HepG2 (cell line): ENCODE data around the gene FRMD4A. TPM values are rescaled to one million over a fixed set of nuclear protein-coding genes. Genes with fewer than 3 reads are reported as not detected.

ENCODE experiments used
- ATAC-seq: fragments of 200-7000 bp; cut with Tn5 transposase; 3 replicates; pipeline ENCODE4 v1.9.1; 2020; ENCODE audit warnings: mild to moderate bottlenecking, moderate library complexity
- BruUV-seq: library from RNA; stranded (reverse); fragments of 400-500 nt; replicated peaks from 2 replicates; lab custom pipeline; 2021; lab: Mats Ljungman, UMichigan
- CTCF ChIA-PET: fragments of 300-600 bp; formaldehyde crosslinking; extraction: SDS; loops from one replicate; lab custom pipeline; 2021; ENCODE audit warnings: low total read pairs, inconsistent platforms, low intra/inter-chr PET ratio; lab: Yijun Ruan, JAX
- POLR2A ChIA-PET: fragments of 350-600 bp; sonication (Branson Sonifier 250); formaldehyde crosslinking; loops from one replicate; lab custom pipeline; 2020; ENCODE audit warnings: antibody characterized with exemption, inconsistent platforms; lab: Yijun Ruan, JAX
- DNase-seq: peaks from one replicate; pipeline ENCODE4 v3.0.0-alpha.2; 2015; ENCODE audit warnings: low spot score
- FAIRE-seq: peaks from 3 replicates; lab custom pipeline; 2011; peaks lifted over from hg19 to GRCh38; lab: Jason Lieb, UNC
- H2AFZ ChIP-seq: one replicate; pipeline ENCODE4 v1.6.1; 2011; ENCODE audit warnings: low read length, inconsistent platforms
- H3K27ac ChIP-seq: fragments of 300-600 bp; 3 replicates; pipeline ENCODE4 v1.8.0; 2011; ENCODE audit warnings: mixed run types, mild to moderate bottlenecking, mixed read lengths, low read length, inconsistent platforms; ENCODE audit not compliant: insufficient read depth; ENCODE audit errors: extremely low read length
- H3K27me3 ChIP-seq, 2 experiments: fragments of 200-600 bp in 1 of 2; 2 replicates in 1 of 2; 3 replicates in 1 of 2; pipeline versions ENCODE4 v1.6.0 to v1.8.0; 2011; ENCODE audit warnings: low read length in 2 of 2, mild to moderate bottlenecking in 2 of 2, moderate library complexity in 2 of 2, inconsistent platforms in 1 of 2; ENCODE audit not compliant: insufficient read depth in 2 of 2, control insufficient read depth in 1 of 2
- H3K36me3 ChIP-seq, 2 experiments: fragments of 200-600 bp in 1 of 2; replicated peaks in 1 of 2; 2 replicates in 1 of 2; 3 replicates in 1 of 2; pipeline versions ENCODE4 v1.5.1 to v1.8.0; 2011; ENCODE audit warnings: low read length in 2 of 2, inconsistent platforms in 1 of 2; ENCODE audit not compliant: insufficient read depth in 2 of 2, control insufficient read depth in 1 of 2
- H3K4me1 ChIP-seq: 2 replicates; pipeline ENCODE4 v1.5.1; 2012; ENCODE audit warnings: low read length, inconsistent platforms; ENCODE audit not compliant: insufficient read depth
- H3K4me2 ChIP-seq: 2 replicates; pipeline ENCODE4 v1.6.0; 2011; ENCODE audit warnings: low read depth, low read length, inconsistent platforms
- H3K4me3 ChIP-seq, 3 experiments: fragments of 200-600 bp in 1 of 3; sonication (generic), shearing (Covaris generic) in 1 of 3; replicated peaks in 1 of 3; 2 replicates each; pipeline ENCODE4 v1.5.1; 2011 to 2016; ENCODE audit warnings: low read length in 3 of 3, inconsistent platforms in 2 of 3, low read depth in 2 of 3, mild to moderate bottlenecking in 2 of 3, control low read depth in 1 of 3, mixed read lengths in 1 of 3; ENCODE audit not compliant: insufficient read depth in 1 of 3
- H3K79me2 ChIP-seq: one replicate; pipeline ENCODE4 v1.6.1; 2011; ENCODE audit warnings: low read length, inconsistent platforms; ENCODE audit not compliant: insufficient read depth
- H3K9ac ChIP-seq: 2 replicates; pipeline ENCODE4 v1.6.0; 2011; ENCODE audit warnings: mild to moderate bottlenecking, low read depth, low read length, inconsistent platforms; ENCODE audit not compliant: insufficient read depth
- H3K9me3 ChIP-seq: 2 replicates; pipeline ENCODE4 v1.5.1; 2012; ENCODE audit warnings: mild to moderate bottlenecking, low read length
- H4K20me1 ChIP-seq: 2 replicates; pipeline ENCODE4 v1.6.0; 2011; ENCODE audit warnings: inconsistent platforms, mild to moderate bottlenecking, low read length, moderate library complexity; ENCODE audit not compliant: insufficient read depth
- BRD4 ChIP-seq: sonication (generic); formaldehyde crosslinking; IDR thresholded peaks from 2 replicates; pipeline ENCODE4 v1.4.0; 2020; ENCODE audit warnings: missing genetic modification reagents
- GFI1 ChIP-seq: sonication (generic); formaldehyde crosslinking; IDR thresholded peaks from 2 replicates; pipeline ENCODE4 v1.5.0; 2020; ENCODE audit warnings: missing genetic modification reagents, mild to moderate bottlenecking, borderline replicate concordance
- RFX5 ChIP-seq: IDR thresholded peaks from 2 replicates; pipeline ENCODE4 v1.6.1; 2011; ENCODE audit warnings: low read depth, low read length, improper control_type of control experiment
- ZFP36 ChIP-seq: fragments of 150-350 bp; IDR thresholded peaks from 2 replicates; pipeline ENCODE4 v1.6.1; 2018; ENCODE audit warnings: borderline replicate concordance, low read length, low read depth; ENCODE audit not compliant: partially characterized antibody
- ZNF124 ChIP-seq: sonication (generic); formaldehyde crosslinking; IDR thresholded peaks from 2 replicates; pipeline ENCODE4 v1.4.0; 2020; ENCODE audit warnings: missing genetic modification reagents
- ZNF235 ChIP-seq: sonication (generic); formaldehyde crosslinking; IDR thresholded peaks from 2 replicates; pipeline ENCODE4 v1.8.1; 2023; ENCODE audit warnings: mild to moderate bottlenecking, missing genetic modification reagents, borderline replicate concordance
- ZNF572 ChIP-seq: sonication (generic); formaldehyde crosslinking; IDR thresholded peaks from 2 replicates; pipeline ENCODE4 v1.5.1; 2020; ENCODE audit warnings: mild to moderate bottlenecking, missing genetic modification reagents
- WGBS: methylation state at CpG from one replicate; pipeline ENCODE4 v1.1.6; 2017; ENCODE audit warnings: low lambda C conversion rate; 5-methylcytosine and 5-hydroxymethylcytosine counted together
- in situ Hi-C: cut with HindIII; loops from 2 replicates; pipeline ENCODE4 v1.10.0; 2017; ENCODE audit warnings: low pct_unique_long_range_greater_than_20kb; ENCODE audit not compliant: extremely low pct_ligation_motif_present
- intact Hi-C: fragments of 100-400 bp; cut with micrococcal nuclease; formaldehyde crosslinking; loops from one replicate; pipeline ENCODE4 v1.10.0; 2022; ENCODE audit not compliant: unreplicated experiment
- polyA plus RNA-seq, 8 experiments: library from polyadenylated mRNA; depleted of rRNA in 3 of 8; stranded (reverse) in 7 of 8; unstranded in 1 of 8; fragments of >200 nt; fragmentation: Illumina TruSeq in 4 of 8; extraction: Trizol in 4 of 8; gene quantifications; 2 replicates each; pipeline versions ENCODE4 v1.2.1 to v1.2.3, GENCODE V29; 2011 to 2016; ENCODE audit warnings: low read depth in 4 of 8, missing spikeins in 1 of 8, mixed read lengths in 1 of 8; ENCODE audit not compliant: insufficient read depth in 1 of 8
- total RNA-seq, 5 experiments: library from RNA; depleted of rRNA; stranded (reverse); fragments of >200 nt; fragmentation: Illumina TruSeq; extraction: Trizol; gene quantifications; 2 replicates each; pipeline ENCODE4 v1.2.3, GENCODE V29; 2016; ENCODE audit warnings: low read depth in 1 of 5
- TF ChIP-seq, protein P1 (sequence below): fragments of 450-650 bp; IDR thresholded peaks from 2 replicates; pipeline ENCODE4 v1.6.1; 2017; ENCODE audit warnings: mild to moderate bottlenecking

FRMD4A gene
- total and polyA plus RNA-seq, 2 of the 13 experiments (the other 11 are each of a cell fraction or from before 2014, with no cell fraction given), result 0.09 to 0.26 TPM

DNA sequence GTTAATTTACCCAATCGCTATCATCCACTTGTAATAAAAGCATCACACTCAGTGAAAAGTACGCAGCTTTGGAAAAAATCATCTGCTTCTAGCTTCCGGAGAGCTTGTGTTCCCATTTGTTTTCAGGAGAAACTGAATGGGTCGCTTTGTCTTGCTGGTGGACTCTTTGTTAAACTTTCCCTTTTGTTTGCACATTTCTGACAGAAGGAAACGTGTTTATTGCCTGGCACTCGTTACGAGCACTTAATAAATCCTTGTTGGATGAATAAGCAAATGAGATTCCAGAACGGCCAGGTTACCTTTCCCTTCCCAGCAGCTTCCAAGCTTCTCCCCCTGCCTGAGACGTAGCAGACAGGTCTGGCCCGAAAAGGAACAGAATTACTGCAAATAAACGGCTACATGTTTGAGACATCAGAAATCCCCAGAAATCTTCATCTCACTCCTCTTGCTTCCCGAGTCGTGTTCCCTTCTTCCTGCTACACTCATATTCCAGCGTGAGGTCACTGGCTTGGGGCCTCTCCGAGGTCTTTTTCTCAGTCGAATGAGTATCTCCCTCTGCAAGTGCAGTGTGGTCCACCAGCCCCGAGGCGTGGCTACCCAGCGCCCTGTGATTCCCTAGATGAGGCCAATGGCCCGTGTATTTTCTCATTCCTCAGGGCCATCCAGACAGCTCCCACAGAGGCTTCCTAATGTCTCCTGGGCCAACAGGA is 167.2 kb downstream of the FRMD4A start:
- Histone ChIP-seq H3K9me3 (no peaks in the 10 kb centered on the region), H3K9ac (no peak overlapping the region), H3K4me2 (no peak overlapping the region), H3K27me3 (peaks cover 0 to 17% of the 10 kb centered on the region in 2 experiments; a peak in 2 of 5 replicates)
- no peak for ATAC-seq
- intact Hi-C loops (no loop called here), in situ Hi-C loops (no loop called here)
- no peak for FAIRE-seq
- TF ChIP-seq RFX5 (no peak), ZNF124 (no peak), BRD4 (CRISPR knock-in tag) (no peak), ZNF235 (CRISPR knock-in tag) (no peak), ZFP36 (no peak), ZNF572 (CRISPR knock-in tag) (no peak), GFI1 (CRISPR knock-in tag) (no peak)
- TF ChIP-seq, protein P1, sequence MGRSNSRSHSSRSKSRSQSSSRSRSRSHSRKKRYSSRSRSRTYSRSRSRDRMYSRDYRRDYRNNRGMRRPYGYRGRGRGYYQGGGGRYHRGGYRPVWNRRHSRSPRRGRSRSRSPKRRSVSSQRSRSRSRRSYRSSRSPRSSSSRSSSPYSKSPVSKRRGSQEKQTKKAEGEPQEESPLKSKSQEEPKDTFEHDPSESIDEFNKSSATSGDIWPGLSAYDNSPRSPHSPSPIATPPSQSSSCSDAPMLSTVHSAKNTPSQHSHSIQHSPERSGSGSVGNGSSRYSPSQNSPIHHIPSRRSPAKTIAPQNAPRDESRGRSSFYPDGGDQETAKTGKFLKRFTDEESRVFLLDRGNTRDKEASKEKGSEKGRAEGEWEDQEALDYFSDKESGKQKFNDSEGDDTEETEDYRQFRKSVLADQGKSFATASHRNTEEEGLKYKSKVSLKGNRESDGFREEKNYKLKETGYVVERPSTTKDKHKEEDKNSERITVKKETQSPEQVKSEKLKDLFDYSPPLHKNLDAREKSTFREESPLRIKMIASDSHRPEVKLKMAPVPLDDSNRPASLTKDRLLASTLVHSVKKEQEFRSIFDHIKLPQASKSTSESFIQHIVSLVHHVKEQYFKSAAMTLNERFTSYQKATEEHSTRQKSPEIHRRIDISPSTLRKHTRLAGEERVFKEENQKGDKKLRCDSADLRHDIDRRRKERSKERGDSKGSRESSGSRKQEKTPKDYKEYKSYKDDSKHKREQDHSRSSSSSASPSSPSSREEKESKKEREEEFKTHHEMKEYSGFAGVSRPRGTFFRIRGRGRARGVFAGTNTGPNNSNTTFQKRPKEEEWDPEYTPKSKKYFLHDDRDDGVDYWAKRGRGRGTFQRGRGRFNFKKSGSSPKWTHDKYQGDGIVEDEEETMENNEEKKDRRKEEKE, result no peak
- TF ChIP-seq, all 625 proteins: peak for 0
- Histone ChIP-seq H3K4me1 (no peaks in the 10 kb centered on the region), H3K27ac (no peak overlapping the region), H3K4me3 (no peak overlapping the region), H2AFZ (no peak overlapping the region), H3K79me2 (no peaks in the 10 kb centered on the region), H4K20me1 (no peaks in the 10 kb centered on the region), H3K36me3 (no peaks in the 10 kb centered on the region)
- no peak for DNase-seq
- WGBS, result 22% methylated on average over 20 of the region's 20 CpGs
- BruUV-seq, result no TSS peak
- ChIA-PET CTCF (no interaction called here), POLR2A (no interaction called here)
